Skeletal muscle tissue (tissue), 2 donors: ENCODE data around the gene KBTBD4. TPM values are rescaled to one million over a fixed set of nuclear protein-coding genes. Genes with fewer than 3 reads are reported as not detected.

Experiments used
- small RNA-seq: library from RNA; depleted of rRNA; stranded (forward); fragments of <200 nt; gene quantifications from one replicate; pipeline ENCODE3, GENCODE V24; 2014
- total RNA-seq: library from RNA; depleted of rRNA; stranded (reverse); fragments of >200 nt; gene quantifications from one replicate; pipeline ENCODE4 v1.2.3, GENCODE V29; 2014

Gene KBTBD4
- total RNA-seq, 1 donor from 2014 or later, result 19.8 TPM

Small RNAs within 50 kb of the gene (small RNA-seq; reads per million reads assigned to genes)
- not detected for gene RN7SL652P
- gene RNU5E-10P, result 0.21 reads per million

Other genes starting within 250 kb of the KBTBD4 start
- 1.6 TPM for gene MYBPC3, start 226.3 kb downstream of the KBTBD4 start, total RNA-seq
- 2.6 TPM for gene SPI1, start 200.4 kb downstream of the KBTBD4 start, total RNA-seq
- gene SLC39A13, start 170.4 kb downstream of the KBTBD4 start, total RNA-seq, result 16.7 TPM
- gene PSMC3, start 152.5 kb downstream of the KBTBD4 start, total RNA-seq, result 146 TPM
- gene RAPSN, start 129.8 kb downstream of the KBTBD4 start, total RNA-seq, result 44.9 TPM
- gene CELF1, start 25.8 kb downstream of the KBTBD4 start, total RNA-seq, result 74.6 TPM
- gene PTPMT1, start 13.4 kb downstream of the KBTBD4 start, total RNA-seq, result 18.8 TPM
- 95.5 TPM for gene NDUFS3, start 104 bp upstream of the KBTBD4 start, total RNA-seq
- 2.1 TPM for gene FAM180B, start 7.7 kb upstream of the KBTBD4 start, total RNA-seq
- 6.8 TPM for gene C1QTNF4, start 15.4 kb upstream of the KBTBD4 start, total RNA-seq
- 41.2 TPM for gene MTCH2, start 63.6 kb upstream of the KBTBD4 start, total RNA-seq
- gene AGBL2, start 136.4 kb upstream of the KBTBD4 start, total RNA-seq, result 2.6 TPM
- gene FNBP4, start 188.4 kb upstream of the KBTBD4 start, total RNA-seq, result 71.0 TPM